Hepatocyte (in vitro differentiated cells): ENCODE measurements around the gene SGMS1. TPM values are rescaled to one million over a fixed set of nuclear protein-coding genes. Genes with fewer than 3 reads are reported as not detected.

Experiments
- DNase-seq: peaks from one replicate; pipeline ENCODE4 v3.0.0-alpha.2; 2016; ENCODE audit warnings: low spot score
- H2AFZ ChIP-seq: fragments of 200-600 bp; sonication (generic); 2 replicates; pipeline ENCODE4 v1.6.0; 2016; ENCODE audit warnings: antibody characterized with exemption, mild to moderate bottlenecking
- H3K27ac ChIP-seq: fragments of 200-600 bp; sonication (generic); 2 replicates; pipeline ENCODE4 v1.5.1; 2016; ENCODE audit warnings: mild to moderate bottlenecking
- H3K27me3 ChIP-seq: fragments of 200-600 bp; sonication (generic); 2 replicates; pipeline ENCODE4 v1.6.1; 2016
- H3K36me3 ChIP-seq: fragments of 200-600 bp; sonication (generic); replicated peaks from 2 replicates; pipeline ENCODE4 v1.5.1; 2016; ENCODE audit warnings: low read depth; ENCODE audit not compliant: insufficient read depth
- H3K4me1 ChIP-seq: fragments of 200-600 bp; sonication (generic); 2 replicates; pipeline ENCODE4 v1.5.1; 2016; ENCODE audit warnings: mild to moderate bottlenecking, moderate library complexity; ENCODE audit not compliant: insufficient read depth
- H3K4me2 ChIP-seq: fragments of 200-600 bp; sonication (generic); 2 replicates; pipeline ENCODE4 v1.6.0; 2016
- H3K4me3 ChIP-seq: fragments of 200-600 bp; sonication (generic); 2 replicates; pipeline ENCODE4 v1.5.1; 2016; ENCODE audit warnings: mild to moderate bottlenecking
- H3K79me2 ChIP-seq: fragments of 200-600 bp; sonication (generic); 2 replicates; pipeline ENCODE4 v1.6.0; 2017; ENCODE audit warnings: mild to moderate bottlenecking
- H3K9me2 ChIP-seq: fragments of 200-600 bp; sonication (generic); replicated peaks from 2 replicates; pipeline ENCODE4 v1.6.0; 2017; ENCODE audit warnings: mild to moderate bottlenecking; ENCODE audit not compliant: insufficient read depth
- H3K9me3 ChIP-seq: fragments of 200-600 bp; sonication (generic); 2 replicates; pipeline ENCODE4 v1.5.1; 2016; ENCODE audit warnings: low read depth, mild to moderate bottlenecking
- H4K20me1 ChIP-seq: fragments of 200-600 bp; sonication (generic); 2 replicates; pipeline ENCODE4 v1.6.0; 2016; ENCODE audit warnings: mild to moderate bottlenecking; ENCODE audit not compliant: insufficient read depth, poor library complexity, severe bottlenecking
- CTCF ChIP-seq: fragments of 200-600 bp; sonication (generic); IDR thresholded peaks from 2 replicates; pipeline ENCODE4 v1.5.1; 2016; ENCODE audit warnings: antibody characterized with exemption, mild to moderate bottlenecking; ENCODE audit not compliant: poor library complexity
- EZH2 ChIP-seq: fragments of 200-600 bp; sonication (generic); IDR thresholded peaks from 2 replicates; pipeline ENCODE4 v1.6.1; 2016; ENCODE audit warnings: antibody characterized with exemption, mild to moderate bottlenecking, borderline replicate concordance
- EZH2phosphoT487 ChIP-seq: fragments of 200-600 bp; sonication (generic); IDR thresholded peaks from one replicate; pipeline ENCODE4 v1.6.1; 2018; ENCODE audit warnings: antibody characterized with exemption, mild to moderate bottlenecking, low read depth, moderate library complexity; ENCODE audit not compliant: unreplicated experiment, severe bottlenecking
- WGBS: methylation state at CpG from one replicate; pipeline ENCODE4 v1.1.6; 2016; ENCODE audit warnings: low lambda C conversion rate; ENCODE audit errors: missing lambda C conversion rate; 5-methylcytosine and 5-hydroxymethylcytosine counted together
- polyA plus RNA-seq: library from polyadenylated mRNA; unstranded; fragments of >200 nt; fragmentation: Nextera tagmentation; extraction: Ambion mirVana; gene quantifications from 2 replicates; pipeline ENCODE4 v1.2.1, GENCODE V29; 2016
- total RNA-seq: library from RNA; depleted of rRNA; stranded (reverse); fragments of >200 nt; gene quantifications from 2 replicates; pipeline ENCODE4 v1.2.3, GENCODE V29; 2014

The SGMS1 gene
- total and polyA plus RNA-seq, 2 experiments from 2014 or later = 28.1 to 87.8 TPM

- H3K9me2 ChIP-seq = no peaks in the 10 kb centered on the region
- H3K79me2 ChIP-seq = peaks cover 9% of the 10 kb centered on the region
- H2AFZ ChIP-seq = no peak overlapping the region
- DNase-seq = no peak
- no peaks in the 10 kb centered on the region for H4K20me1 ChIP-seq
- no peaks in the 10 kb centered on the region for H3K27me3 ChIP-seq
- no peak overlapping the region for H3K4me2 ChIP-seq
- no peaks in the 10 kb centered on the region for H3K4me1 ChIP-seq
- H3K36me3 ChIP-seq = no peaks in the 10 kb centered on the region
- TF ChIP-seq EZH2 = no peak
- H3K27ac ChIP-seq = no peak overlapping the region
- WGBS = 94% methylated on average over 4 of the region's 4 CpGs
- H3K4me3 ChIP-seq = no peak overlapping the region
- no peaks in the 10 kb centered on the region for H3K9me3 ChIP-seq
Measured at GRCh38 chr10:50477287-50478203, 146.2 kb downstream of the SGMS1 start.

GRCh38 chr10:50473756-50474155 lies 150.0 kb downstream of the SGMS1 start:
- 95% methylated on average over 2 of the region's 2 CpGs for WGBS
- H3K9me3 ChIP-seq = no peaks in the 10 kb centered on the region
- TF ChIP-seq EZH2 (no peak), EZH2phosphoT487 (no peak), CTCF (no peak)
- no peak for DNase-seq
- peaks cover 25% of the 10 kb centered on the region for H3K4me1 ChIP-seq
- no peaks in the 10 kb centered on the region for H3K9me2 ChIP-seq
- H4K20me1 ChIP-seq = no peaks in the 10 kb centered on the region
- H3K4me3 ChIP-seq = no peak overlapping the region
- no peaks in the 10 kb centered on the region for H3K27me3 ChIP-seq
- no peaks in the 10 kb centered on the region for H3K36me3 ChIP-seq
- no peak overlapping the region for H3K27ac ChIP-seq
- peaks cover 9% of the 10 kb centered on the region for H3K79me2 ChIP-seq
- no peak overlapping the region for H2AFZ ChIP-seq
- H3K4me2 ChIP-seq = no peak overlapping the region

DNA sequence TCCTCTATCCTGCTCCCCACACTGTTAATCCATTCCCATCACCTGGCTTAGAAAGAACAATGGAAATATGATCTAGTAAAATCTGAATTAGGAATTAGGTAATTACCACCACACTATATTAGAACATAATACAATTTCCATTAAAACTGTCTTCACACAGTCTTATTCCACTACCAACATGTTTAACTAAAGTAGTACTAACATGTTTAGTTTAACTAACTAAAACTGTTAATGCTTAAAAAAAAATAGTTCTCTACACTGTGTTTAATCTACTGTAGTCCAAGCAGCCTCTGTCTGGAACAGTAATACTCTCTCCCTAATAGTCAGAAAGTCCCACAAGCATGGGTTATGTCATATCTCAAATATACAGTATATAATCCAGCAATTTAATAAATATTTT lies 150.8 kb downstream of the SGMS1 start:
- H3K4me2 ChIP-seq = no peak overlapping the region
- H2AFZ ChIP-seq = no peak overlapping the region
- H3K27me3 ChIP-seq = no peaks in the 10 kb centered on the region
- no peaks in the 10 kb centered on the region for H3K9me2 ChIP-seq
- H3K27ac ChIP-seq = no peak overlapping the region
- peaks cover 25% of the 10 kb centered on the region for H3K4me1 ChIP-seq
- no peaks in the 10 kb centered on the region for H3K36me3 ChIP-seq
- TF ChIP-seq CTCF = no peak
- no peak for TF ChIP-seq EZH2phosphoT487
- no peak for TF ChIP-seq EZH2
- H4K20me1 ChIP-seq = no peaks in the 10 kb centered on the region
- DNase-seq = no peak
- no peak overlapping the region for H3K4me3 ChIP-seq
- no peaks in the 10 kb centered on the region for H3K9me3 ChIP-seq
- H3K79me2 ChIP-seq = peaks cover 9% of the 10 kb centered on the region

GRCh38 chr10:50471583-50471975 lies 152.2 kb downstream of the SGMS1 start:
- Histone ChIP-seq H3K27me3 (no peaks in the 10 kb centered on the region), H3K4me2 (no peak overlapping the region), H3K9me2 (no peaks in the 10 kb centered on the region), H3K4me3 (no peak overlapping the region), H3K36me3 (no peaks in the 10 kb centered on the region), H4K20me1 (no peaks in the 10 kb centered on the region), H3K27ac (no peak overlapping the region), H3K79me2 (peaks cover 13% of the 10 kb centered on the region), H3K4me1 (peaks cover 25% of the 10 kb centered on the region), H3K9me3 (no peaks in the 10 kb centered on the region), H2AFZ (no peak overlapping the region)
- no peak for TF ChIP-seq EZH2phosphoT487
- no peak for TF ChIP-seq EZH2
- TF ChIP-seq CTCF = no peak
- no peak for DNase-seq
- 40% methylated on average over 3 of the region's 3 CpGs for WGBS
